ENCODE measurements around the gene BMF. TPM values are rescaled to one million over a fixed set of nuclear protein-coding genes. Genes with fewer than 3 reads are reported as not detected.

BMF gene
- total RNA-seq, 1 experiment from 2014 or later, result 13.2 TPM

GRCh38 chr15:40092979-40093869, 15.5 kb downstream of the BMF start:
- no peak overlapping the region for H3K4me2 ChIP-seq (ENCODE audit: insufficient read depth, insufficient read length, low read length)
- WGBS (ENCODE audit: extremely low coverage, insufficient read length, low lambda C conversion rate), result no CpG with 5 or more reads among the region's 20 CpGs
- no peak for TF ChIP-seq CTCF (conservative IDR thresholded peaks at IDR 0.05)
- H3K36me3 Mint-ChIP-seq (ENCODE audit: insufficient read depth in 1 of 3, low read depth in 3 of 3), result peaks cover 6 to 62% (median 16%) of the 10 kb centered on the region in 3 experiments
- H2BK20ac ChIP-seq (ENCODE audit: low read depth, low read length, poor library complexity, severe bottlenecking), result no peak overlapping the region
- no peak overlapping the region for H3K4ac ChIP-seq (ENCODE audit: low read depth, low read length)
- DNase-seq, result no peak
- H2AFZ ChIP-seq (ENCODE audit: low read length), result no peak overlapping the region
- peak overlapping the region in 1 of 2 experiments; percentile 66; a peak in 2 of 5 replicates for H3K4me3 Mint-ChIP-seq
- no peak overlapping the region for H2BK120ac ChIP-seq (ENCODE audit: low read depth, low read length, poor library complexity, severe bottlenecking)
- H3K56ac ChIP-seq (ENCODE audit: insufficient read length, low read depth, low read length), result no peak overlapping the region
- H3K27me3 Mint-ChIP-seq (ENCODE audit: low read depth), result no peaks in the 10 kb centered on the region
- H3K9me3 Mint-ChIP-seq, result no peaks in the 10 kb centered on the region; a peak in 1 of 5 replicates
- no peak overlapping the region for H3K27ac ChIP-seq (ENCODE audit: insufficient read length, low read depth, low read length)
- no peak overlapping the region for H3K9ac ChIP-seq (ENCODE audit: extremely low read depth, insufficient read length, low read length)
- H3K14ac ChIP-seq (ENCODE audit: insufficient read depth, low read length), result peak overlapping the region; percentile 67; the same call in 1 of the 2 replicates
- no peaks in the 10 kb centered on the region for H3K9me3 ChIP-seq (ENCODE audit: control insufficient read depth, low read depth, low read length)
- no peak overlapping the region for H3K23ac ChIP-seq (ENCODE audit: insufficient read length, low read depth, low read length)
- H3T11ph ChIP-seq (ENCODE audit: low read length), result no peak overlapping the region
- H2BK5ac ChIP-seq (ENCODE audit: insufficient read length, low read length), result no peak overlapping the region
- H2AK5ac ChIP-seq (ENCODE audit: insufficient read length, low read length), result no peak overlapping the region
- no peak overlapping the region for H4K5ac ChIP-seq (ENCODE audit: insufficient read length, low read depth, low read length)
- no peaks in the 10 kb centered on the region for H3K79me2 ChIP-seq (ENCODE audit: insufficient read depth, low read length)
- no peaks in the 10 kb centered on the region for H3K79me1 ChIP-seq (ENCODE audit: insufficient read depth, low read depth, low read length, poor library complexity, severe bottlenecking)
- H3K27ac Mint-ChIP-seq, result peak overlapping the region; percentile 39 to 96 (median 79); a peak in 5 of 7 replicates
- no peak overlapping the region for H3K18ac ChIP-seq (ENCODE audit: insufficient read length, low read depth, low read length)
- H2BK12ac ChIP-seq (ENCODE audit: insufficient read length, low read depth, low read length), result no peak overlapping the region
- peaks cover 19% of the 10 kb centered on the region for H3K4me1 ChIP-seq (ENCODE audit: insufficient read depth, low read length)
- H3K27me3 ChIP-seq (ENCODE audit: insufficient read depth, low read length), result no peaks in the 10 kb centered on the region
- H4K8ac ChIP-seq (replicated peaks; ENCODE audit: insufficient read length, low read depth, low read length), result no peak overlapping the region
- H4K91ac ChIP-seq (ENCODE audit: insufficient read length, low read depth, low read length), result no peak overlapping the region
- no peaks in the 10 kb centered on the region for H4K20me1 ChIP-seq (ENCODE audit: control insufficient read depth, insufficient read depth, insufficient read length)
- H3K4me1 Mint-ChIP-seq, result peaks cover 89 to 95% of the 10 kb centered on the region in 2 experiments
- no peak overlapping the region for H2BK15ac ChIP-seq (ENCODE audit: low read depth, low read length)
- no peaks in the 10 kb centered on the region for H3K23me2 ChIP-seq (ENCODE audit: insufficient read length, low read depth, low read length, poor library complexity, severe bottlenecking)

Measured in H9 (cell line).